Measurements from ENCODE around the gene SLC38A3. TPM values are rescaled to one million over a fixed set of nuclear protein-coding genes. Genes with fewer than 3 reads are reported as not detected.
"Not testable (repeated sequence)": the region's sequence is repeated elsewhere in the genome, so short reads cannot be mapped to it uniquely, and the experiment has no call there.

The SLC38A3 gene
- total RNA-seq, 1 experiment from 2014 or later: 16.8 TPM

DNA sequence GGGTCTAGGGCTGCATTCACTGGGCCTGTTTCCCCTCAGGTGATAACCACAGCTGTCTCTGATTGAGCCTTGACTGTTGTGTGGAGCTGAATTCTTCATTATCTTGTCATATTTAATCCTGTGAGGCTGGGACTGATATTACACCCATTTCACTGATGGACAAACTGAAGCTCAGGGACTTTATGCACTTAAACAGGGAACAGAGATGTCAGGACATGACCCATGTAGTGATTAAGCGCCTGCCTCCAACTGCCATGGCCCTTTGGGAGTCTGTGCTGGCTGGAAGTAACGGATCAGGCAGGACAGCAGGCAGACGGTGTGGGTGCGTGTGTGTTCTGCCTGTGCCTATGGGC lies 38.4 kb downstream of the SLC38A3 start:
- Mint-ChIP-seq H3K27me3 (ENCODE audit: insufficient read depth, unreplicated experiment) (no peaks in the 10 kb centered on the region), H3K9me3 (ENCODE audit: unreplicated experiment) (no peaks in the 10 kb centered on the region), H3K36me3 (ENCODE audit: insufficient read depth, unreplicated experiment) (peaks cover 15% of the 10 kb centered on the region), H3K4me1 (ENCODE audit: low read depth, unreplicated experiment) (no peaks in the 10 kb centered on the region), H3K27ac (ENCODE audit: unreplicated experiment) (no peak overlapping the region), H3K4me3 (ENCODE audit: unreplicated experiment) (no peak overlapping the region)
- ChIA-PET POLR2A (no interaction called here), CTCF (interaction anchor here (0.9 to 1.0 kb wide), 2 partner anchors 8 to 14 kb away, joined by 3 to 7 read pairs; partner anchors contain the start of gene GNAI2)
- Histone ChIP-seq H3K4me3 (ENCODE audit: low read depth, low read length) (no peak overlapping the region), H3K4me1 (peaks cover 8% of the 10 kb centered on the region), H3K27me3 (replicated peaks; ENCODE audit: control insufficient read depth, insufficient read depth, low read length) (no peaks in the 10 kb centered on the region), H3K36me3 (ENCODE audit: control insufficient read depth, insufficient read depth, low read length) (no peaks in the 10 kb centered on the region; the same call in none of the 2 replicates), H3K9me3 (no peaks in the 10 kb centered on the region)
- no peak for DNase-seq
- intact Hi-C loops (cut with micrococcal nuclease; ENCODE audit: unreplicated experiment): no loop called here
- TF ChIP-seq, protein P1, sequence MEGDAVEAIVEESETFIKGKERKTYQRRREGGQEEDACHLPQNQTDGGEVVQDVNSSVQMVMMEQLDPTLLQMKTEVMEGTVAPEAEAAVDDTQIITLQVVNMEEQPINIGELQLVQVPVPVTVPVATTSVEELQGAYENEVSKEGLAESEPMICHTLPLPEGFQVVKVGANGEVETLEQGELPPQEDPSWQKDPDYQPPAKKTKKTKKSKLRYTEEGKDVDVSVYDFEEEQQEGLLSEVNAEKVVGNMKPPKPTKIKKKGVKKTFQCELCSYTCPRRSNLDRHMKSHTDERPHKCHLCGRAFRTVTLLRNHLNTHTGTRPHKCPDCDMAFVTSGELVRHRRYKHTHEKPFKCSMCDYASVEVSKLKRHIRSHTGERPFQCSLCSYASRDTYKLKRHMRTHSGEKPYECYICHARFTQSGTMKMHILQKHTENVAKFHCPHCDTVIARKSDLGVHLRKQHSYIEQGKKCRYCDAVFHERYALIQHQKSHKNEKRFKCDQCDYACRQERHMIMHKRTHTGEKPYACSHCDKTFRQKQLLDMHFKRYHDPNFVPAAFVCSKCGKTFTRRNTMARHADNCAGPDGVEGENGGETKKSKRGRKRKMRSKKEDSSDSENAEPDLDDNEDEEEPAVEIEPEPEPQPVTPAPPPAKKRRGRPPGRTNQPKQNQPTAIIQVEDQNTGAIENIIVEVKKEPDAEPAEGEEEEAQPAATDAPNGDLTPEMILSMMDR (IDR thresholded peaks at IDR 0.05; ENCODE audit: insufficient read depth in 1 of 2, low read depth in 1 of 2, low read length in 1 of 2, severe bottlenecking in 1 of 2, unreplicated experiment in 1 of 2): no peak
- no TSS peak for BruUV-seq (replicated peaks)

DNA sequence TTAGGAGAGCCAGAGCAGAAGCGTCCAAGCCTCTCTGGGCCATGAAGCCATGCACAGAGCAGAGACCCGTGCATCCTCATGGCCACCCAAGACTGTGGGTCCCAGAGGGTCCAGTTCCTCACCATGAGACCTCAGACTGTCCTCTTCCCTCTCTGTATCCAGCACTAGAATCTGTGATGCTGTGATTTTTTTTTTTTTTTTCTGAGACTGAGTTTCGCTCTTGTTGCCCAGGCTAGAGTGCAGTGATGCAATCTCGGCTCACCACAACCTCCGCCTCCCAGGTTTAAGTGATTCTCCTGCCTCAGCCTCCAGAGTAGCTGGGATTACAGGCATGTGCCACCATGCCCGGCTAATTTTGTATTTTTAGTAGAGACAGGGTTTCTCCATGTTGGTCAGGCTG lies 39.7 kb downstream of the SLC38A3 start:
- BruUV-seq (replicated peaks); POLR2A ChIA-PET; H3K4me3 Mint-ChIP-seq (ENCODE audit: unreplicated experiment); H3K9me3 Mint-ChIP-seq (ENCODE audit: unreplicated experiment); H3K4me3 ChIP-seq (ENCODE audit: low read depth, low read length); H3K27me3 ChIP-seq (replicated peaks; ENCODE audit: control insufficient read depth, insufficient read depth, low read length); H3K27me3 Mint-ChIP-seq (ENCODE audit: insufficient read depth, unreplicated experiment); H3K27ac Mint-ChIP-seq (ENCODE audit: unreplicated experiment); H3K9me3 ChIP-seq; H3K4me1 ChIP-seq; H3K4me1 Mint-ChIP-seq (ENCODE audit: low read depth, unreplicated experiment); H3K36me3 ChIP-seq (ENCODE audit: control insufficient read depth, insufficient read depth, low read length); intact Hi-C loops (cut with micrococcal nuclease; ENCODE audit: unreplicated experiment); DNase-seq: not testable (repeated sequence)
- H3K36me3 Mint-ChIP-seq (ENCODE audit: insufficient read depth, unreplicated experiment): peaks cover 13% of the 10 kb centered on the region
- CTCF ChIA-PET: interaction anchor here (1.0 to 4.1 kb wide), 2 partner anchors 9 kb away, joined by 7 to 30 read pairs; partner anchors contain the start of gene GNAI2

DNA sequence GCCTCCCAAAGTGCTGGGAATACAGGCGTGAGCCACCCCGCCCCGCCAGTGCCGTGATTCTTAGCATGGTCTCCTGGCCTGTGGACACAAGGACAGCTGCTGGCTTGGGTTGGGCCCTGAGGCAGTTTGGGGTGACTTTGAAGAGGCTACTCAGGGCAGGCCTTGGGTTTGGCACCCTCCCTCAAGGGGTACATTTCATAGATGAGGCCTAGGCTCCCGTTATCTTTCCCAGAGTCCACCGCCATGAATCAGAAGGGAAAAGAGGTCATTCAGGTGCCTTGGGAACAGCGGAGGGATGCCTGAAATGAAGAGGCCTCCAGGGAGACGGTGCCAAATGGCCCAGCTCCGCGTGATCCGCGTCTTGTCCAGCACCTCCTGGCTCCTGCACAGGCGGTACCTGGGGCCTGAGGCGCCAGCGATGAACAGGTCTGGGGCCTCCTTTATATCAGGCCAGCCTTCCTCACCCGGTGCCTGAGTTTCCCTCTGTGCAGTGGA lies 40.2 kb downstream of the SLC38A3 start:
- ChIA-PET CTCF (interaction anchor here (4.1 kb wide), 1 partner anchor 9 kb away, joined by 30 read pairs; the partner anchor contains the start of gene GNAI2), POLR2A (no interaction called here)
- Mint-ChIP-seq H3K27me3 (ENCODE audit: insufficient read depth, unreplicated experiment) (no peaks in the 10 kb centered on the region), H3K36me3 (ENCODE audit: insufficient read depth, unreplicated experiment) (peaks cover 11% of the 10 kb centered on the region), H3K4me3 (ENCODE audit: unreplicated experiment) (no peak overlapping the region), H3K4me1 (ENCODE audit: low read depth, unreplicated experiment) (no peaks in the 10 kb centered on the region), H3K27ac (ENCODE audit: unreplicated experiment) (no peak overlapping the region), H3K9me3 (ENCODE audit: unreplicated experiment) (no peaks in the 10 kb centered on the region)
- DNase-seq: no peak
- Histone ChIP-seq H3K4me1 (peaks cover 8% of the 10 kb centered on the region), H3K36me3 (ENCODE audit: control insufficient read depth, insufficient read depth, low read length) (no peaks in the 10 kb centered on the region; the same call in 1 of the 2 replicates), H3K4me3 (ENCODE audit: low read depth, low read length) (no peak overlapping the region), H3K27me3 (replicated peaks; ENCODE audit: control insufficient read depth, insufficient read depth, low read length) (no peaks in the 10 kb centered on the region), H3K9me3 (no peaks in the 10 kb centered on the region)
- TF ChIP-seq, protein P1 (IDR thresholded peaks at IDR 0.05; ENCODE audit: insufficient read depth in 1 of 2, low read depth in 1 of 2, low read length in 1 of 2, severe bottlenecking in 1 of 2, unreplicated experiment in 1 of 2): no peak
- intact Hi-C loops (cut with micrococcal nuclease; ENCODE audit: unreplicated experiment): no loop called here
- no TSS peak for BruUV-seq (replicated peaks)
